ENCODE data around the gene ACAD11.

ACAD11 gene

GRCh38 chr3:132662212-132662611 lies 2.6 kb upstream of the ACAD11 start:
- DNase-seq (ENCODE audit: insufficient read length) (no peak), FAIRE-seq (no peak)
- TF ChIP-seq POLR2AphosphoS5 (IDR thresholded peaks at IDR 0.05; ENCODE audit: low read depth, low read length) (no peak), POLR2A (IDR thresholded peaks at IDR 0.05; ENCODE audit: low read depth, low read length) (no peak), TAF1 (IDR thresholded peaks at IDR 0.05; ENCODE audit: borderline replicate concordance, low read depth, low read length) (no peak)

DNA sequence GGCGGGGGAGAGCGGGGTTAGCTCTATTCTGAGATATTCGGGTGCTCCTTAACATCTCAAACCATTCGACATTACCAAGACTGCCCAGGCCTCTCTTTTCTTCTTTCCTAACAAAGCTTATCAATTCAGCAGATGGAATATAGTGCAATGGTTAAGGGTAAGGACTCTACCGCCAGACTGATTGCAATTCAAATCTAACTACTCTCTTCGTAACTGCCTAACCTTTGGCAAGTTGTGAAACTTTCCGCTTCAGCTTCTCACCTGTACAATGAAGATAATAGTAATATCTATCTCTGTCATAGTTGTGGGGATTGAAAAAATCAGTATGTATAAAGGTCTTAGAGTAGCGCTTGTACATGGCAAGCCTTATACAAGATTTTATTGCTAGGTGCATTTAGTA lies 1.5 kb upstream of the ACAD11 start:
- no peak for DNase-seq (ENCODE audit: insufficient read length)
- FAIRE-seq: peak; percentile 21
- no peak for TF ChIP-seq POLR2AphosphoS5 (IDR thresholded peaks at IDR 0.05; ENCODE audit: low read depth, low read length)
- no peak for TF ChIP-seq POLR2A (IDR thresholded peaks at IDR 0.05; ENCODE audit: low read depth, low read length)
- no peak for TF ChIP-seq TAF1 (IDR thresholded peaks at IDR 0.05; ENCODE audit: borderline replicate concordance, low read depth, low read length)

GRCh38 chr3:132660811-132661070 lies 1.1 kb upstream of the ACAD11 start:
- DNase-seq (ENCODE audit: insufficient read length): no peak
- FAIRE-seq: no peak
- no peak for TF ChIP-seq TAF1 (IDR thresholded peaks at IDR 0.05; ENCODE audit: borderline replicate concordance, low read depth, low read length)

- TF ChIP-seq POLR2AphosphoS5 (IDR thresholded peaks at IDR 0.05; ENCODE audit: low read depth, low read length): peak; percentile 83
- TF ChIP-seq TAF1 (IDR thresholded peaks at IDR 0.05; ENCODE audit: borderline replicate concordance, low read depth, low read length): peak; percentile 68
- TF ChIP-seq POLR2A (IDR thresholded peaks at IDR 0.05; ENCODE audit: low read depth, low read length): peak; percentile 87
- peak; percentile 73 for DNase-seq (ENCODE audit: insufficient read length)
- FAIRE-seq: peak; percentile 93
Observed at GRCh38 chr3:132660052-132660810, 622 bp upstream of the ACAD11 start, which contains the start of gene UBA5. TSS of gene UBA5 (plus strand) at chr3:132660329. CDS start at chr3:132660538, 209 bp downstream.

DNA sequence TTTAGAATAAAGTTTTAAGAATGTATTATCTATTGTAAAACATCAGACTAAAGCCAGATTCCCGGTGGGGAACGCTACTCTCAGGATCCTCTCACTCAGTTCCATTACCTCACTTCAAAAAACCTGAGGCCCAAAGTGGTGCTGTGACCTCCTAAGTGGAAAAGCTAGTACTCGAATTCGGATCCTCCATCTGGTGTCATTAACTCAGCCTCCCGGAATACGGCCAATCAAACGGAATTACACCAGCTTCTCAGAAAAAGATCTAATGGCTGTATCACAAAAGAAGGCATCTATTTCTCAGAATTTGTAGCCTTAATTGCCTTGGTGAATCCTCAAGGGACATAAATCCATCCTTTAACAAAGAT lies 627 bp downstream of the ACAD11 start:
- DNase-seq (ENCODE audit: insufficient read length) (no peak), FAIRE-seq (no peak)
- no peak for TF ChIP-seq POLR2A (IDR thresholded peaks at IDR 0.05; ENCODE audit: low read depth, low read length)
- TF ChIP-seq POLR2AphosphoS5 (IDR thresholded peaks at IDR 0.05; ENCODE audit: low read depth, low read length): no peak
- no peak for TF ChIP-seq TAF1 (IDR thresholded peaks at IDR 0.05; ENCODE audit: borderline replicate concordance, low read depth, low read length)

GRCh38 chr3:132657869-132658747 lies 1.5 kb downstream of the ACAD11 start:
- DNase-seq (ENCODE audit: insufficient read length) (no peak), FAIRE-seq (no peak)
- no peak for TF ChIP-seq POLR2AphosphoS5 (IDR thresholded peaks at IDR 0.05; ENCODE audit: low read depth, low read length)
- TF ChIP-seq POLR2A (IDR thresholded peaks at IDR 0.05; ENCODE audit: low read depth, low read length): no peak
- TF ChIP-seq TAF1 (IDR thresholded peaks at IDR 0.05; ENCODE audit: borderline replicate concordance, low read depth, low read length): no peak

DNA sequence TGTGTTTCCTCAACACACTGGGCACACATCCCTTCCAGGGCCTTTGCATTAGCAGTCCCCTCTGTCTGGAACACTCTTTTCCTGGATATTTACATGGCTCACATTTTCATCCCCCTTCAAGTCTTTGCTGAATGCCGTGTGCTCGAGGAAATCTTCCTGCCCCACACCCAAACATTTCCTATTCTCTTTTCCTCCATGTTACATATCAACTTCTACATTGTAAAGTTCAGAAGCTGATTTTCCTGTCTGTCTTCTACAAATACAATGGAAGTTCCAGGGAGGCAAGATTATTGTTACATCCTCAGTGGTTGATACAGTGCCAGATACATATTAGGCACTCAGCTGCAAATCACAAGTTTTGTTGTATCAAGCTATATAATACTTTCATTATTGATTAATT lies 4.1 kb downstream of the ACAD11 start:
- DNase-seq (ENCODE audit: insufficient read length) (no peak), FAIRE-seq (no peak)
- TF ChIP-seq POLR2A (IDR thresholded peaks at IDR 0.05; ENCODE audit: low read depth, low read length) (no peak), TAF1 (IDR thresholded peaks at IDR 0.05; ENCODE audit: borderline replicate concordance, low read depth, low read length) (no peak), POLR2AphosphoS5 (IDR thresholded peaks at IDR 0.05; ENCODE audit: low read depth, low read length) (no peak)

GRCh38 chr3:132654721-132655120 lies 4.9 kb downstream of the ACAD11 start:
- no peak for DNase-seq (ENCODE audit: insufficient read length)
- FAIRE-seq: no peak
- no peak for TF ChIP-seq TAF1 (IDR thresholded peaks at IDR 0.05; ENCODE audit: borderline replicate concordance, low read depth, low read length)
- TF ChIP-seq POLR2A (IDR thresholded peaks at IDR 0.05; ENCODE audit: low read depth, low read length): no peak
- no peak for TF ChIP-seq POLR2AphosphoS5 (IDR thresholded peaks at IDR 0.05; ENCODE audit: low read depth, low read length)

- DNase-seq (ENCODE audit: insufficient read length) (no peak), FAIRE-seq (no peak)
- TF ChIP-seq POLR2A (IDR thresholded peaks at IDR 0.05; ENCODE audit: low read depth, low read length) (no peak), TAF1 (IDR thresholded peaks at IDR 0.05; ENCODE audit: borderline replicate concordance, low read depth, low read length) (no peak), POLR2AphosphoS5 (IDR thresholded peaks at IDR 0.05; ENCODE audit: low read depth, low read length) (no peak)
Observed at GRCh38 chr3:132654190-132654589, 5.4 kb downstream of the ACAD11 start.

DNA sequence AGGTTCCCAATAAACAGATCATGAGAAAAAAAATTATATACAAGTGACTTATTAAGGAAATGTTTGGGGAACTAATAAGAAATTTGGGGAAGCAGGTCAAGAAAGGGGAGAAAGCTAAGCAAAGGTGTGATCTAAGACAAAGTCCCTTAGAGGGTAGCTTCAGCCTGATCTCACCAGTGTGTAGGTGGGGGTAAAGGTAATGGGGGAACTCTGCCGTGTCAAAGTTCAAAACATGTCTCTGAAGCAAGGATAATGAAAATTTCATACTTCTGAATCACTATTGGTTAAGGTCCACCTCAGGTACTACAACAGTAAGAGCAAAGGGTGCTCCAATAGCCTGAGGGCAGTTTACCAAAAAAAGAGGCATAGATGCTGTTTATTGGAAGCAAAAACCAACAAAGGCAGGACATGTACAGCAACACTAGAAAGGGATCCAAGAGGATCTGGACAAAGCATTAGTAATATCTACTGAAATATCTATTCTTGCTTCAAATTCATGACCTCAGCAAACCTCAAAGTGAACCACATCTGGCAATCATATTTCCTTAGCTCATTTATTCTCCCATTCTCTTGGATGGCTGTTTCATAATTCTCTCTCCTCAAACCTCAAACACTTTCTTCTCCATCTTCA lies 6.9 kb downstream of the ACAD11 start:
- DNase-seq (ENCODE audit: insufficient read length) (no peak), FAIRE-seq (no peak)
- TF ChIP-seq POLR2A (IDR thresholded peaks at IDR 0.05; ENCODE audit: low read depth, low read length) (no peak), POLR2AphosphoS5 (IDR thresholded peaks at IDR 0.05; ENCODE audit: low read depth, low read length) (no peak), TAF1 (IDR thresholded peaks at IDR 0.05; ENCODE audit: borderline replicate concordance, low read depth, low read length) (no peak)

DNA sequence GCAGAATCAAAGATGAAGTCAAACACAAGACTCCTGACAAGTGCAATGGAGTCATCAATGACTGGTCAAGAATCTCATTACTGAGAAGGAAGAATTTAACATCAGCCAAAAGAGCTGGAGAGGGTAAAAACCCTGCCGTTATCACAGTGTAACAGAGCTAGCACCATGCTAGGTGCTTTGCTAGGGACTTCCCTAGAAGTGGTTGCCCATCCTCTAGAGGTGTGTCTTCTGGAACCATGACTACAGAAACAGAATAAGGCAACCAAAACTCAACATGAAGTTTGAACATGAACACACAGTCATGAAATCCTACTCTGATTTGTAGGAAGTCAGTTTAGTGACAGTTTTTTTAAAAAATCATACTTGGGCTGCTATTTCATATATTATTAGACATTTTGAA lies 9.5 kb downstream of the ACAD11 start:
- no peak for TF ChIP-seq POLR2A (IDR thresholded peaks at IDR 0.05; ENCODE audit: low read depth, low read length)
- no peak for TF ChIP-seq TAF1 (IDR thresholded peaks at IDR 0.05; ENCODE audit: borderline replicate concordance, low read depth, low read length)
- no peak for TF ChIP-seq POLR2AphosphoS5 (IDR thresholded peaks at IDR 0.05; ENCODE audit: low read depth, low read length)
- FAIRE-seq (no peak), DNase-seq (ENCODE audit: insufficient read length) (no peak)
